ENCODE results near the gene SCYGR7. TPM values are rescaled to one million over a fixed set of nuclear protein-coding genes. Genes with fewer than 3 reads are reported as not detected.

Gene SCYGR7
- total RNA-seq, 2 experiments from 2014 or later = not detected

DNA sequence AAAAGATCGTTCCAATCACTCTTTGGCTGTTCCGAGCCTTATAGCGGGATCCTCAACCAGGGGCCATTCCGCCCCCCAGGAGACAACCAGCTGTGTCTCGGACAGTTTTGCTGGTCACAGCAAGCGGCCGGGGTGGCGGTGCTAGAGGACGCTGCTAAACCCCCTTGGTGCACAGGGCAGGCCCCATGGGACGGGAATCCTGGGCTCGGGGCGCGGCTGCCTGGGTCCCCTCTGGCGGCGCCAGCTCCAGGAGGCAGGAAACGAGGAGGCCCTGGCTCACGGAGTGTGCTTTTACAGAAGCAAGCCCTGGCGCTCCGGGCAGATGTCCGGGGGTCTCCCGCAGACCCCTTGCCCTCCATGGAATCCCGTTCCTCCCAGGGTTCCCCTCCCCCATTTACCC, 39.7 kb downstream of the SCYGR7 start:
- Histone ChIP-seq H3K27me3 (ENCODE audit: control insufficient read depth in 1 of 2, insufficient read depth in 2 of 2, low read length in 2 of 2) (no peaks in the 10 kb centered on the region), H3K9me3 (ENCODE audit: control insufficient read depth in 1 of 2, insufficient read depth in 1 of 2, low read length in 2 of 2) (no peaks in the 10 kb centered on the region), H3K36me3 (ENCODE audit: insufficient read depth, low read length) (no peaks in the 10 kb centered on the region), H3K27ac (ENCODE audit: low read depth in 1 of 2, low read length in 2 of 2) (no peak overlapping the region), H3K4me1 (ENCODE audit: insufficient read depth, low read length) (no peaks in the 10 kb centered on the region), H3K4me3 (ENCODE audit: low read length) (no peak overlapping the region)
- ChIA-PET CTCF (no interaction called here), POLR2A (no interaction called here)
- no peaks in the 10 kb centered on the region for H3K4me1 Mint-ChIP-seq (ENCODE audit: low read depth)
- H3K4me3 Mint-ChIP-seq = no peak overlapping the region
- H3K9me3 Mint-ChIP-seq = no peaks in the 10 kb centered on the region
- ATAC-seq (ENCODE audit: poor library complexity) (no peak), DNase-seq (no peak)
- H3K27me3 Mint-ChIP-seq = no peaks in the 10 kb centered on the region
- TF ChIP-seq, protein P1, sequence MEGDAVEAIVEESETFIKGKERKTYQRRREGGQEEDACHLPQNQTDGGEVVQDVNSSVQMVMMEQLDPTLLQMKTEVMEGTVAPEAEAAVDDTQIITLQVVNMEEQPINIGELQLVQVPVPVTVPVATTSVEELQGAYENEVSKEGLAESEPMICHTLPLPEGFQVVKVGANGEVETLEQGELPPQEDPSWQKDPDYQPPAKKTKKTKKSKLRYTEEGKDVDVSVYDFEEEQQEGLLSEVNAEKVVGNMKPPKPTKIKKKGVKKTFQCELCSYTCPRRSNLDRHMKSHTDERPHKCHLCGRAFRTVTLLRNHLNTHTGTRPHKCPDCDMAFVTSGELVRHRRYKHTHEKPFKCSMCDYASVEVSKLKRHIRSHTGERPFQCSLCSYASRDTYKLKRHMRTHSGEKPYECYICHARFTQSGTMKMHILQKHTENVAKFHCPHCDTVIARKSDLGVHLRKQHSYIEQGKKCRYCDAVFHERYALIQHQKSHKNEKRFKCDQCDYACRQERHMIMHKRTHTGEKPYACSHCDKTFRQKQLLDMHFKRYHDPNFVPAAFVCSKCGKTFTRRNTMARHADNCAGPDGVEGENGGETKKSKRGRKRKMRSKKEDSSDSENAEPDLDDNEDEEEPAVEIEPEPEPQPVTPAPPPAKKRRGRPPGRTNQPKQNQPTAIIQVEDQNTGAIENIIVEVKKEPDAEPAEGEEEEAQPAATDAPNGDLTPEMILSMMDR (IDR thresholded peaks at IDR 0.05) = no peak
- intact Hi-C loops (cut with DNase I, micrococcal nuclease) = loop anchor here (2.0 to 10.0 kb wide), 9 partner anchors 111 to 733 kb away; partner anchors contain the start of gene AGFG1 (in 1 of the 2)
- no peaks in the 10 kb centered on the region for H3K36me3 Mint-ChIP-seq (ENCODE audit: low read depth)
- no peak overlapping the region for H3K27ac Mint-ChIP-seq

- H3K36me3 Mint-ChIP-seq (ENCODE audit: low read depth) = no peaks in the 10 kb centered on the region
- ATAC-seq (ENCODE audit: poor library complexity) (no peak), DNase-seq (no peak)
- ChIA-PET CTCF (no interaction called here), POLR2A (no interaction called here)
- no peaks in the 10 kb centered on the region for H3K27me3 Mint-ChIP-seq
- H3K4me1 Mint-ChIP-seq (ENCODE audit: low read depth) = no peaks in the 10 kb centered on the region
- H3K4me3 Mint-ChIP-seq = no peak overlapping the region
- no peaks in the 10 kb centered on the region for H3K9me3 Mint-ChIP-seq
- H3K9me3 ChIP-seq (ENCODE audit: control insufficient read depth in 1 of 2, insufficient read depth in 1 of 2, low read length in 2 of 2) = no peaks in the 10 kb centered on the region
- no peaks in the 10 kb centered on the region for H3K27me3 ChIP-seq (ENCODE audit: control insufficient read depth in 1 of 2, insufficient read depth in 2 of 2, low read length in 2 of 2)
- no peak overlapping the region for H3K27ac Mint-ChIP-seq
- no peaks in the 10 kb centered on the region for H3K36me3 ChIP-seq (ENCODE audit: insufficient read depth, low read length)
- no peak overlapping the region for H3K27ac ChIP-seq (ENCODE audit: low read depth in 1 of 2, low read length in 2 of 2)
- no peaks in the 10 kb centered on the region for H3K4me1 ChIP-seq (ENCODE audit: insufficient read depth, low read length)
- TF ChIP-seq, protein P1 (IDR thresholded peaks at IDR 0.05) = no peak
- H3K4me3 ChIP-seq (ENCODE audit: low read length) = no peak overlapping the region
- intact Hi-C loops (cut with DNase I, micrococcal nuclease) = loop anchor here in 1 of 2 experiments (5.0 kb wide), 1 partner anchor 90 kb away; no protein-coding TSS in a partner anchor
These were observed 44.1 kb downstream of the SCYGR7 start for GRCh38 chr2:227772197-227772661.

DNA sequence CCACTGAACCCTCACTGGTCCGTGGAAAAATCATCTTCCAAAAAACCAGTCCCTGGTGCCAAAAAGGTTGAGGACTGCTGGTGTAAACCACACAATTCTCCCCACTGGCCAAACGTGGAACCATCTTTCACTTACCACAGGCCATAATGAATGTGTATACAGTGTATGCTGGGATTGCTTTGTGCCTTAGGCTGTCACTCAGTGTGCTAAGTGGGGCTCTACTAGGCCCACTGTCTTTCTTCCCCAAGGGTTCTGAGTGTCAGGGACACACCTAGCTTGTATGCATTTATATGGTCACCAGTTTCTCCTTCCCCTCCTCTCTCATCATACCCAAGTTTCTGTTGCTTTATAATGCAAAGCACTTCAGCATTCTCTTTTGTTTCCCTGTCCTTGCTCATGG, 44.8 kb downstream of the SCYGR7 start:
- Mint-ChIP-seq H3K4me3 (no peak overlapping the region), H3K27ac (no peak overlapping the region), H3K36me3 (ENCODE audit: low read depth) (no peaks in the 10 kb centered on the region), H3K9me3 (no peaks in the 10 kb centered on the region), H3K4me1 (ENCODE audit: low read depth) (no peaks in the 10 kb centered on the region), H3K27me3 (no peaks in the 10 kb centered on the region)
- H3K27ac ChIP-seq (ENCODE audit: low read depth in 1 of 2, low read length in 2 of 2) = no peak overlapping the region
- DNase-seq (no peak), ATAC-seq (ENCODE audit: poor library complexity) (no peak)
- ChIA-PET CTCF (no interaction called here), POLR2A (no interaction called here)
- H3K9me3 ChIP-seq (ENCODE audit: control insufficient read depth in 1 of 2, insufficient read depth in 1 of 2, low read length in 2 of 2) = no peaks in the 10 kb centered on the region
- TF ChIP-seq, protein P1 (IDR thresholded peaks at IDR 0.05) = no peak
- H3K27me3 ChIP-seq (ENCODE audit: control insufficient read depth in 1 of 2, insufficient read depth in 2 of 2, low read length in 2 of 2) = no peaks in the 10 kb centered on the region
- no peaks in the 10 kb centered on the region for H3K36me3 ChIP-seq (ENCODE audit: insufficient read depth, low read length)
- H3K4me1 ChIP-seq (ENCODE audit: insufficient read depth, low read length) = no peaks in the 10 kb centered on the region
- no peak overlapping the region for H3K4me3 ChIP-seq (ENCODE audit: low read length)
- intact Hi-C loops (cut with DNase I, micrococcal nuclease) = loop anchor here in 1 of 2 experiments (5.0 kb wide), 1 partner anchor 89 kb away; no protein-coding TSS in a partner anchor

Measured in CD4-positive, alpha-beta T cell (primary cell).